Natural killer cell (primary cell): ENCODE results near the gene NEIL3. TPM values are rescaled to one million over a fixed set of nuclear protein-coding genes. Genes with fewer than 3 reads are reported as not detected.

ENCODE experiments used
- ATAC-seq, 3 donors: fragments of 150-1000 bp in 2 of 3; fragments of 200-7000 bp in 1 of 3; cut with Tn5 transposase; 1 replicate in 1 of 3; 2 replicates in 2 of 3; pipeline ENCODE4 v1.10.0; 2021; ENCODE audit warnings: mild to moderate bottlenecking in 2 of 3, moderate library complexity in 2 of 3
- DNase-seq, 2 donors: peaks; one replicate each; pipeline versions ENCODE4 v3.0.0 to v3.0.0-alpha.2; 2013 to 2021; ENCODE audit warnings: mixed read lengths in 1 of 2
- H3K27ac ChIP-seq: one replicate; pipeline ENCODE4 v1.5.1; 2013; ENCODE audit warnings: mild to moderate bottlenecking, low read length
- H3K27me3 ChIP-seq: one replicate; pipeline ENCODE4 v1.6.1; 2013; ENCODE audit warnings: low read length; ENCODE audit not compliant: control insufficient read depth, insufficient read depth
- H3K36me3 ChIP-seq: one replicate; pipeline ENCODE4 v1.6.1; 2013; ENCODE audit warnings: low read length; ENCODE audit not compliant: control insufficient read depth, insufficient read depth
- H3K4me1 ChIP-seq: one replicate; pipeline ENCODE4 v1.6.1; 2013; ENCODE audit warnings: low read length; ENCODE audit not compliant: control insufficient read depth, insufficient read depth
- H3K4me3 ChIP-seq: one replicate; pipeline ENCODE4 v1.5.1; 2013; ENCODE audit warnings: low read length
- H3K9me3 ChIP-seq: one replicate; pipeline ENCODE4 v1.6.1; 2013; ENCODE audit warnings: low read length; ENCODE audit not compliant: control insufficient read depth, insufficient read depth
- H3K27ac Mint-ChIP-seq, 2 donors: one replicate each; pipeline ENCODE4 v1.8.0; 2022; ENCODE audit warnings: mild to moderate bottlenecking in 2 of 2, mixed read lengths in 2 of 2, moderate library complexity in 1 of 2
- H3K27me3 Mint-ChIP-seq, 2 donors: one replicate each; pipeline ENCODE4 v1.8.0; 2022; ENCODE audit warnings: low read depth in 2 of 2, mixed read lengths in 2 of 2
- H3K36me3 Mint-ChIP-seq: one replicate; pipeline ENCODE4 v1.8.0; 2022; ENCODE audit warnings: mixed read lengths
- H3K4me1 Mint-ChIP-seq, 2 donors: one replicate each; pipeline ENCODE4 v1.8.0; 2022; ENCODE audit warnings: mixed read lengths in 2 of 2
- H3K4me3 Mint-ChIP-seq: one replicate; pipeline ENCODE4 v1.8.0; 2022; ENCODE audit warnings: mild to moderate bottlenecking, moderate library complexity, mixed read lengths
- H3K9me3 Mint-ChIP-seq, 2 donors: one replicate each; pipeline ENCODE4 v1.8.0; 2022; ENCODE audit warnings: mixed read lengths in 2 of 2
- CTCF ChIP-seq: fragments of 200-600 bp; IDR thresholded peaks from one replicate; pipeline ENCODE4 v1.8.0; 2022; ENCODE audit warnings: antibody characterized with exemption
- WGBS: methylation state at CpG from one replicate; pipeline ENCODE4 v1.1.7; 2013; ENCODE audit warnings: missing lambda C conversion rate; ENCODE audit not compliant: insufficient coverage; 5-methylcytosine and 5-hydroxymethylcytosine counted together
- intact Hi-C: fragments of 100-400 bp; cut with micrococcal nuclease; formaldehyde crosslinking; loops from one replicate; pipeline ENCODE4 v1.14.2; 2022
- total RNA-seq, 4 donors: library from RNA; stranded (reverse); fragments of 120-200 nt in 1 of 4; gene quantifications; one replicate each; pipeline versions ENCODE4 v1.2.3 to v1.2.4, GENCODE V29; 2013 to 2022

NEIL3 gene
- total RNA-seq, 3 donors from 2014 or later (not counting 1 experiment from before 2014, with no cell fraction given): 0.45 to 1.9 (median 1.2) TPM

GRCh38 chr4:177271915-177272766 is 37.5 kb upstream of the NEIL3 start:
- no peak for ATAC-seq
- intact Hi-C loops: no loop called here
- Histone ChIP-seq H3K36me3 (no peaks in the 10 kb centered on the region), H3K4me3 (no peak overlapping the region), H3K9me3 (no peaks in the 10 kb centered on the region), H3K4me1 (no peaks in the 10 kb centered on the region), H3K27me3 (no peaks in the 10 kb centered on the region), H3K27ac (no peak overlapping the region)
- Mint-ChIP-seq H3K9me3 (no peaks in the 10 kb centered on the region), H3K4me3 (no peak overlapping the region), H3K4me1 (no peaks in the 10 kb centered on the region), H3K27ac (no peak overlapping the region), H3K27me3 (no peaks in the 10 kb centered on the region), H3K36me3 (no peaks in the 10 kb centered on the region)
- no peak for TF ChIP-seq CTCF
- WGBS: 86% methylated on average over 7 of the region's 10 CpGs
- DNase-seq: no peak

GRCh38 chr4:177275999-177276398 is 33.7 kb upstream of the NEIL3 start:
- Mint-ChIP-seq H3K36me3 (no peaks in the 10 kb centered on the region), H3K27me3 (peaks cover 0 to 2% of the 10 kb centered on the region in 2 donors), H3K9me3 (peaks cover 0 to 3% of the 10 kb centered on the region in 2 donors), H3K27ac (no peak overlapping the region), H3K4me3 (no peak overlapping the region), H3K4me1 (no peaks in the 10 kb centered on the region)
- Histone ChIP-seq H3K27ac (no peak overlapping the region), H3K4me3 (no peak overlapping the region), H3K9me3 (no peaks in the 10 kb centered on the region), H3K4me1 (no peaks in the 10 kb centered on the region), H3K36me3 (no peaks in the 10 kb centered on the region), H3K27me3 (no peaks in the 10 kb centered on the region)
- intact Hi-C loops: no loop called here
- ATAC-seq: no peak
- no peak for DNase-seq
- no peak for TF ChIP-seq CTCF
- WGBS: 85% methylated on average over 3 of the region's 4 CpGs

- no peak overlapping the region for H3K27ac Mint-ChIP-seq
- Histone ChIP-seq H3K4me3 (no peak overlapping the region), H3K9me3 (no peaks in the 10 kb centered on the region), H3K27me3 (no peaks in the 10 kb centered on the region), H3K36me3 (no peaks in the 10 kb centered on the region), H3K4me1 (no peaks in the 10 kb centered on the region), H3K27ac (no peak overlapping the region)
- H3K9me3 Mint-ChIP-seq: peaks cover 0 to 3% of the 10 kb centered on the region in 2 donors
- DNase-seq (no peak), ATAC-seq (no peak)
- H3K4me1 Mint-ChIP-seq: peaks cover 0 to 5% of the 10 kb centered on the region in 2 donors
- no peak overlapping the region for H3K4me3 Mint-ChIP-seq
- WGBS: 70% methylated on average over 4 of the region's 4 CpGs
- no peak for TF ChIP-seq CTCF
- H3K36me3 Mint-ChIP-seq: no peaks in the 10 kb centered on the region
- intact Hi-C loops: no loop called here
- peaks cover 0 to 2% of the 10 kb centered on the region in 2 donors for H3K27me3 Mint-ChIP-seq
These were observed 28.2 kb upstream of the NEIL3 start for GRCh38 chr4:177281351-177281909.
